Vagina (tissue), 2 donors: ENCODE results near the gene KCNH1.

ENCODE experiments used
- POLR2A ChIP-seq, 2 donors: fragments of 450-650 bp; IDR thresholded peaks; one replicate each; pipeline ENCODE4 v1.6.1; 2017; ENCODE audit warnings: antibody characterized with exemption in 2 of 2, mild to moderate bottlenecking in 2 of 2, moderate library complexity in 2 of 2
- TF ChIP-seq, protein P1 (sequence below), 3 experiments: fragments of 450-650 bp in 2 of 3; fragments of 200-600 bp in 1 of 3; sonication (generic) in 1 of 3; IDR thresholded peaks; one replicate each; pipeline ENCODE4 v1.5.1; 2017 to 2019; ENCODE audit warnings: antibody characterized with exemption in 3 of 3, mild to moderate bottlenecking in 2 of 3, moderate library complexity in 2 of 3

DNA sequence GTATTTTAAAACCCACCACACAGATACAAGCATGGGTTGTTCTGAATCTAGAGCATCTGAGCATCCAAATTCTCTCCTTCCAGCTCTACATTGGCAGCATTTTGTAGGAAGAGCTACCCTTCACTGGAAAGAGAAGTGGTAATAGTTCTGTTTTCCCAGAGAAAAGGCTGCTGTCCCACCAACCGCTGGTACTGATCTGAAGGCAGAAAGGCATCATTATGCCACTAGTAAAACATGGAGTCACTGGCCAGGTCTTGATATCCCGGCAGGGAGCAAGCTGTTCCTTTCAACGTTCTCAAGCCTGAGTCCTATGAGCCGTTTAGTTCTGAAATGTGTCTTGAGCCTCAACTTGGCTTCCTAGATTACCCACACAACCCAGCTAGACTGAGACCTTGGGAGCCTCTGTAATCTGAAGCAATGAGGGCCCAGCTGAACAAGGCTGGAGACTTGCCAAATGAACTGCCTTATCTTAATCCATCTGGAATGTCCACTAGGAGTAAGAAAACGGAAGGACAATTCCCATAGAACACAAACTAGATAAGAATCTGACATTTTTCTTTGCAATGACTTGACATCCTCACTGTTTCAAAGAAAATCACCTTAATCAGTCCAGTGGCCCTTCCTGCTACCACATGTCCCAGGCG is 116.8 kb downstream of the KCNH1 start:
- TF ChIP-seq, protein P1, sequence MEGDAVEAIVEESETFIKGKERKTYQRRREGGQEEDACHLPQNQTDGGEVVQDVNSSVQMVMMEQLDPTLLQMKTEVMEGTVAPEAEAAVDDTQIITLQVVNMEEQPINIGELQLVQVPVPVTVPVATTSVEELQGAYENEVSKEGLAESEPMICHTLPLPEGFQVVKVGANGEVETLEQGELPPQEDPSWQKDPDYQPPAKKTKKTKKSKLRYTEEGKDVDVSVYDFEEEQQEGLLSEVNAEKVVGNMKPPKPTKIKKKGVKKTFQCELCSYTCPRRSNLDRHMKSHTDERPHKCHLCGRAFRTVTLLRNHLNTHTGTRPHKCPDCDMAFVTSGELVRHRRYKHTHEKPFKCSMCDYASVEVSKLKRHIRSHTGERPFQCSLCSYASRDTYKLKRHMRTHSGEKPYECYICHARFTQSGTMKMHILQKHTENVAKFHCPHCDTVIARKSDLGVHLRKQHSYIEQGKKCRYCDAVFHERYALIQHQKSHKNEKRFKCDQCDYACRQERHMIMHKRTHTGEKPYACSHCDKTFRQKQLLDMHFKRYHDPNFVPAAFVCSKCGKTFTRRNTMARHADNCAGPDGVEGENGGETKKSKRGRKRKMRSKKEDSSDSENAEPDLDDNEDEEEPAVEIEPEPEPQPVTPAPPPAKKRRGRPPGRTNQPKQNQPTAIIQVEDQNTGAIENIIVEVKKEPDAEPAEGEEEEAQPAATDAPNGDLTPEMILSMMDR (IDR thresholded peaks at IDR 0.05) = no peak
- TF ChIP-seq POLR2A (IDR thresholded peaks at IDR 0.05) = no peak
